ENCODE results near the gene BLOC1S1. TPM values are rescaled to one million over a fixed set of nuclear protein-coding genes. Genes with fewer than 3 reads are reported as not detected.

BLOC1S1 gene
- total and polyA plus RNA-seq, 10 of the 15 experiments (the other 5 are each of a cell fraction or from before 2014, with no cell fraction given) = 126 to 285 (median 166) TPM

DNA sequence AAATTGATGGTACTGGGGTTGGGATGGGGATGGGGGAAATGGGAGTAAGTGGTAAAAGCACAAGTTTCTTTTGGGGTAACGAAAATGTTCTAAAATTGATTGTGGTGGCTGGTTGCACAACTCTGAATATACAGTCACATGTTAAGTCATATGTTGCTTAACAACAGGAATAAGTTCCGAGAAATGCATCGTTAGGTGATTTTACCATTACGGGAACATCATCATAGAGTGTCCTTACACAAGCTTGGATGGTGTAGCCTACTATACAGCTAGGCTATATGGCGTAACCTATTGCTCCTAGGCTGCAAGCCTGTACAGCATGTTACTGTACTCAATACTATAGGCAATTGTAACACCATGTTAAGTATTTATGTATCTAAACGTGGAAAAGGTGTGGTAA, 39.1 kb upstream of the BLOC1S1 start:
- Histone ChIP-seq H4K20me1 (ENCODE audit: control insufficient read depth, insufficient read depth) (no peaks in the 10 kb centered on the region), H3K4me3 (no peak overlapping the region), H3K9ac (ENCODE audit: control insufficient read depth, insufficient read depth, low read length) (no peak overlapping the region), H3K9me3 (replicated peaks; ENCODE audit: control insufficient read depth, insufficient read depth, low read length) (no peaks in the 10 kb centered on the region), H2AFZ (ENCODE audit: control insufficient read depth, low read depth, low read length) (no peak overlapping the region), H3K79me2 (ENCODE audit: control insufficient read depth, insufficient read depth, low read length) (no peaks in the 10 kb centered on the region), H3K27me3 (replicated peaks in 1 of 2; ENCODE audit: control insufficient read depth in 2 of 2, insufficient read depth in 2 of 2, low read length in 1 of 2) (no peaks in the 10 kb centered on the region), H3K4me1 (ENCODE audit: control insufficient read depth, insufficient read depth, low read length) (peaks cover 15% of the 10 kb centered on the region), H3K4me2 (ENCODE audit: control insufficient read depth, insufficient read depth) (no peak overlapping the region), H3K27ac (ENCODE audit: control insufficient read depth, insufficient read depth) (no peak overlapping the region), H3K36me3 (ENCODE audit: control insufficient read depth in 2 of 2, insufficient read depth in 2 of 2, low read length in 1 of 2) (no peaks in the 10 kb centered on the region)
- ChIA-PET SMC1A (ENCODE audit: uncharacterized antibody, unreplicated experiment) (interaction anchor here (0.7 to 1.8 kb wide), 2 partner anchors 20 to 62 kb away, joined by 3 to 5 read pairs; no protein-coding TSS in a partner anchor), POLR2A (interaction anchor here (0.6 kb wide), 1 partner anchor 41 kb away, joined by 3 read pairs; no protein-coding TSS in a partner anchor), RAD21 (ENCODE audit: unreplicated experiment) (no interaction called here), CTCF (interaction anchor here (0.8 to 2.1 kb wide), 4 partner anchors 15 to 31 kb away, joined by 3 to 10 read pairs (median 5); no protein-coding TSS in a partner anchor)
- TF ChIP-seq, protein P1, sequence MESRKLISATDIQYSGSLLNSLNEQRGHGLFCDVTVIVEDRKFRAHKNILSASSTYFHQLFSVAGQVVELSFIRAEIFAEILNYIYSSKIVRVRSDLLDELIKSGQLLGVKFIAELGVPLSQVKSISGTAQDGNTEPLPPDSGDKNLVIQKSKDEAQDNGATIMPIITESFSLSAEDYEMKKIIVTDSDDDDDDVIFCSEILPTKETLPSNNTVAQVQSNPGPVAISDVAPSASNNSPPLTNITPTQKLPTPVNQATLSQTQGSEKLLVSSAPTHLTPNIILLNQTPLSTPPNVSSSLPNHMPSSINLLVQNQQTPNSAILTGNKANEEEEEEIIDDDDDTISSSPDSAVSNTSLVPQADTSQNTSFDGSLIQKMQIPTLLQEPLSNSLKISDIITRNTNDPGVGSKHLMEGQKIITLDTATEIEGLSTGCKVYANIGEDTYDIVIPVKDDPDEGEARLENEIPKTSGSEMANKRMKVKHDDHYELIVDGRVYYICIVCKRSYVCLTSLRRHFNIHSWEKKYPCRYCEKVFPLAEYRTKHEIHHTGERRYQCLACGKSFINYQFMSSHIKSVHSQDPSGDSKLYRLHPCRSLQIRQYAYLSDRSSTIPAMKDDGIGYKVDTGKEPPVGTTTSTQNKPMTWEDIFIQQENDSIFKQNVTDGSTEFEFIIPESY (IDR thresholded peaks at IDR 0.05) = no peak
- no peak for TF ChIP-seq NFYB (IDR thresholded peaks at IDR 0.05; ENCODE audit: insufficient read depth, low read depth, low read length)
- BruUV-seq (replicated peaks) = no TSS peak
- in situ Hi-C loops (cut with MboI) (no loop called here), intact Hi-C loops (cut with micrococcal nuclease; ENCODE audit: unreplicated experiment) (no loop called here)
- 91% methylated on average over 6 of the region's 6 CpGs for WGBS (ENCODE audit: insufficient coverage, insufficient replicate concordance, low lambda C conversion rate, missing lambda C conversion rate)
- ATAC-seq (no peak), FAIRE-seq (no peak), DNase-seq (ENCODE audit: low read depth, low spot score) (no peak)

DNA sequence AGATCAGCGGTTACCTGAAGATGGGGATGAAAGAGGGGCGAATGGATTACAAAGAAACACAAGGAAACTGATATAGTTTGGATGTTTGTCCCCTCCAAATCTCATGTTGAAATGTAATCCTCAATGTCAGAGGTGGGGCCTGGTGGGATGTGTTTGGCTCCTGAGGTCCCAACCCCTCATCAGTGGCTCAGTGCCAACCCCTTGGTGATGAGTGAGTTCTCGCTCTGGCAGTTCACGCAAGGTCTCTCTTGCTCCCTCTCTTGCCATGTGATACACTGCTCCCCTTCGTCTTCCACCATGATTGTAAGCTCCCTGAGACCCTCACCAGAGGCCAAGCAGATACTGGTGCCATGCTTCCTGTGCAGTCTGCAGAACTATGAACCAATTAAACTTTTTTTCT, 36.2 kb upstream of the BLOC1S1 start:
- intact Hi-C loops (cut with micrococcal nuclease; ENCODE audit: unreplicated experiment) = no loop called here
- Histone ChIP-seq H3K9me3 (replicated peaks; ENCODE audit: control insufficient read depth, insufficient read depth, low read length) (no peaks in the 10 kb centered on the region), H3K4me2 (ENCODE audit: control insufficient read depth, insufficient read depth) (no peak overlapping the region), H2AFZ (ENCODE audit: control insufficient read depth, low read depth, low read length) (no peak overlapping the region), H3K4me1 (ENCODE audit: control insufficient read depth, insufficient read depth, low read length) (peaks cover 10% of the 10 kb centered on the region), H3K27me3 (replicated peaks in 1 of 2; ENCODE audit: control insufficient read depth in 2 of 2, insufficient read depth in 2 of 2, low read length in 1 of 2) (no peaks in the 10 kb centered on the region), H3K79me2 (ENCODE audit: control insufficient read depth, insufficient read depth, low read length) (no peaks in the 10 kb centered on the region), H4K20me1 (ENCODE audit: control insufficient read depth, insufficient read depth) (no peaks in the 10 kb centered on the region), H3K36me3 (ENCODE audit: control insufficient read depth in 2 of 2, insufficient read depth in 2 of 2, low read length in 1 of 2) (no peaks in the 10 kb centered on the region), H3K4me3 (no peak overlapping the region), H3K27ac (ENCODE audit: control insufficient read depth, insufficient read depth) (no peak overlapping the region), H3K9ac (ENCODE audit: control insufficient read depth, insufficient read depth, low read length) (no peak overlapping the region)
- ChIA-PET SMC1A (ENCODE audit: uncharacterized antibody, unreplicated experiment) (no interaction called here), POLR2A (no interaction called here), CTCF (no interaction called here), RAD21 (ENCODE audit: unreplicated experiment) (no interaction called here)
- BruUV-seq (replicated peaks) = no TSS peak
- no peak for ATAC-seq
- TF ChIP-seq IKZF2 (IDR thresholded peaks at IDR 0.05) (no peak), ZNF24 (IDR thresholded peaks at IDR 0.05) (no peak), PAX8 (IDR thresholded peaks at IDR 0.05) (no peak), TARDBP (IDR thresholded peaks at IDR 0.05; ENCODE audit: borderline replicate concordance) (no peak), DPF2 (IDR thresholded peaks at IDR 0.05) (no peak), MTA2 (IDR thresholded peaks at IDR 0.05; ENCODE audit: low read depth) (no peak)
- TF ChIP-seq, protein P2, sequence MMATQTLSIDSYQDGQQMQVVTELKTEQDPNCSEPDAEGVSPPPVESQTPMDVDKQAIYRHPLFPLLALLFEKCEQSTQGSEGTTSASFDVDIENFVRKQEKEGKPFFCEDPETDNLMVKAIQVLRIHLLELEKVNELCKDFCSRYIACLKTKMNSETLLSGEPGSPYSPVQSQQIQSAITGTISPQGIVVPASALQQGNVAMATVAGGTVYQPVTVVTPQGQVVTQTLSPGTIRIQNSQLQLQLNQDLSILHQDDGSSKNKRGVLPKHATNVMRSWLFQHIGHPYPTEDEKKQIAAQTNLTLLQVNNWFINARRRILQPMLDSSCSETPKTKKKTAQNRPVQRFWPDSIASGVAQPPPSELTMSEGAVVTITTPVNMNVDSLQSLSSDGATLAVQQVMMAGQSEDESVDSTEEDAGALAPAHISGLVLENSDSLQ (IDR thresholded peaks at IDR 0.05) = no peak
- TF ChIP-seq, protein P3, sequence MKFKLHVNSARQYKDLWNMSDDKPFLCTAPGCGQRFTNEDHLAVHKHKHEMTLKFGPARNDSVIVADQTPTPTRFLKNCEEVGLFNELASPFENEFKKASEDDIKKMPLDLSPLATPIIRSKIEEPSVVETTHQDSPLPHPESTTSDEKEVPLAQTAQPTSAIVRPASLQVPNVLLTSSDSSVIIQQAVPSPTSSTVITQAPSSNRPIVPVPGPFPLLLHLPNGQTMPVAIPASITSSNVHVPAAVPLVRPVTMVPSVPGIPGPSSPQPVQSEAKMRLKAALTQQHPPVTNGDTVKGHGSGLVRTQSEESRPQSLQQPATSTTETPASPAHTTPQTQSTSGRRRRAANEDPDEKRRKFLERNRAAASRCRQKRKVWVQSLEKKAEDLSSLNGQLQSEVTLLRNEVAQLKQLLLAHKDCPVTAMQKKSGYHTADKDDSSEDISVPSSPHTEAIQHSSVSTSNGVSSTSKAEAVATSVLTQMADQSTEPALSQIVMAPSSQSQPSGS (IDR thresholded peaks at IDR 0.05; ENCODE audit: low read length) = no peak
- no peak for FAIRE-seq
- 62% methylated on average over 5 of the region's 5 CpGs for WGBS (ENCODE audit: insufficient coverage, insufficient replicate concordance, low lambda C conversion rate, missing lambda C conversion rate)
- DNase-seq (ENCODE audit: low read depth, low spot score) = no peak
- in situ Hi-C loops (cut with MboI) = no loop called here

Data from GM12878 (cell line).